Lung microvascular endothelial cell (primary cell): ENCODE results near the gene RNF5. TPM values are rescaled to one million over a fixed set of nuclear protein-coding genes. Genes with fewer than 3 reads are reported as not detected.
"Not testable (repeated sequence)": the region's sequence is repeated elsewhere in the genome, so short reads cannot be mapped to it uniquely, and the experiment has no call there.

Source experiments
- DNase-seq, 2 donors: peaks; one replicate each; pipeline versions ENCODE4 v3.0.0 to v3.0.0-alpha.2; 2010; ENCODE audit warnings: low read depth in 2 of 2
- total RNA-seq: library from RNA; depleted of rRNA; stranded (reverse); fragments of >200 nt; gene quantifications from 2 replicates; pipeline ENCODE4 v1.2.1, GENCODE V29; 2014

RNF5 gene
- total RNA-seq, 1 donor from 2014 or later = 57.1 TPM

DNA sequence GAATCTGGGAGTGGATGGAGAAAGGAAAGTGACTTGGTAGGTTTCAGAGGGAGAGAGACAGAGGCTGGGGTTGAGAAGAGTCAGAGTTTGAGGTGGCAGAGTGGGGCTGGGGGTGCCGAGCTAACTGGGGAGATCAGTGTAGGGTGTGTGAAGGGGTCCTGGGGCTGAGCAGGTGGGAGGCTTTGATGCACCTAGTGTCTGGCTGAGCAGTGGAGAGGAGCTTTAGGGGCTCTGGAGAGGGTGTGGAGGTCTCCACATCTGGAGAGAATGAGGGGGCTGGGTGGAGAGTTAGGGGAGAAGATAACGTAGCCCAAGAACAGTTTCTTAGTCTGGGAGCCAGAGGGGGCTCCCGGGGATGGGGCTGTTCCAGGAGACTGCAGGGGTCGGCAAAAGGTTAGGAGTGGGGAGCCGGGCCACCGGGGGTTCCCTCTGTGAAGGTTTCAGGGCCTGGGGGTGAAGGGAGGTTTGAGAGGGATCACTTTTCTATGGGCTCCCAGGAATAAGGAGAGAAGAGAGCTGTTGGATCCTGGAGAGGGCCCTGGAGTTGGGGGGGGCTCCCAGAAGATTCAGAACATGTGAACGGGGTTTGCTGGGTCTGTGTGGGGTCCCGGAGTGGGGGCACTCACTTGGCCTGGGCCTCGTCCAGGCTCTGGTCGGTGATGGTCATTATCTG, 11.0 kb downstream of the RNF5 start:
- no peak for DNase-seq

DNA sequence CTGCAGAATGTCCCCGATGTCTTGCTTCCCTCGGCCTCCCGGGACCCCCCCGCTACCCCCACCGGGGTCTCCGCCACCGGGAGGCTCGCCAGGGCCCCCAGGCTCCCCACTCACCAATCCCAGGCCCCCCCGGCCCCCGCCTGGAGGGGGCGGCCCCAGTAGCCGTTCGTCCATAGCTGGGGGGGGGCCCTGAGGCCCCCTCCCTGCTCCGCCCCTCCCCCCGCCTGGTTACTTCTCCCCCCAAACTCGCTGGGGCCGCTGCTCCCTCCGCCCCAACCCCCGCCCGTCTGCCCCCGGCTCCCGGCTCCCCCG, 11.5 kb downstream of the RNF5 start:
- peak; percentile 23 to 24 for DNase-seq

DNA sequence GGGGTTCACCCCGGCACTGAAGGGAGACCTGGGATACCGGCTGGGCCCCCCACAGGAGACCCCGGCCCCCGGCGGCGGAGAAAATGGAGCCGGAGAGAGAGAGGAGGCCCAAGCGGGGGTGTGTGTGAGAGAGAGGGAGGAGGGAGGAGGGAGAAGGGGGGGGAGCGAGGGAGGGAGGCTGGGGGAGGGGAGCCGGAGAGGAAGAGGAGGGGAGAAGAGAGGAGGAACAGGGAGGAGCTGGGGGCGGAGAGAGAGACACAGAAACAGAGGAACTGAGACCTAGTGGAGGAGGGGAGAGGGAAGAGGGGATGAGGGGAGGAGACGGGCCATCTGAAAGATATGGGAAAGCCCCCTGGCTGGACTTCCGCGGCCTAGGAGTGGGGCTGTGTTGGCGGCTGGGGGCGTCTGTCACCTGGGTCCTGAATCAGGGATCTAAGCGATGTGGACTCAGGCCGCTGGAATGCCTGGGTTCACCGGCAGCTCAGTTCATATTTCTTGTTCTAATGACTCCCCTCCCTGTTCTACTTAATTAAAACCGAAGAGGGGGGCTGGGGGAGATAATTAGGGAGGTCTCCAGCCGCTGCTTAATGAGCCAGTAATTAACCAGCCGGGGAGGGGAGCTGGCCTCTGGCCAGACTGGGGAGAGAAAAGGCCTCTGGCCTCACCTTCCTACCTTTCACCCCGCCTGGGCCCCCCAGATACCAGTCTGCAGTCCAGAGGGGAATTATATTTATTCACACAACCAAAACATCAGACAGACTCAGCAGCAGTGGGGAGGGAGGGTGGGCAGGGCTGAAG, 12.0 kb downstream of the RNF5 start, which contains the start of gene PBX2:
TSS of gene PBX2 (minus strand) at position 149 of the 798 bp plus-strand sequence. CDS start 287 bp downstream, outside the sequence.
- DNase-seq = peak; percentile 94 to 95

DNA sequence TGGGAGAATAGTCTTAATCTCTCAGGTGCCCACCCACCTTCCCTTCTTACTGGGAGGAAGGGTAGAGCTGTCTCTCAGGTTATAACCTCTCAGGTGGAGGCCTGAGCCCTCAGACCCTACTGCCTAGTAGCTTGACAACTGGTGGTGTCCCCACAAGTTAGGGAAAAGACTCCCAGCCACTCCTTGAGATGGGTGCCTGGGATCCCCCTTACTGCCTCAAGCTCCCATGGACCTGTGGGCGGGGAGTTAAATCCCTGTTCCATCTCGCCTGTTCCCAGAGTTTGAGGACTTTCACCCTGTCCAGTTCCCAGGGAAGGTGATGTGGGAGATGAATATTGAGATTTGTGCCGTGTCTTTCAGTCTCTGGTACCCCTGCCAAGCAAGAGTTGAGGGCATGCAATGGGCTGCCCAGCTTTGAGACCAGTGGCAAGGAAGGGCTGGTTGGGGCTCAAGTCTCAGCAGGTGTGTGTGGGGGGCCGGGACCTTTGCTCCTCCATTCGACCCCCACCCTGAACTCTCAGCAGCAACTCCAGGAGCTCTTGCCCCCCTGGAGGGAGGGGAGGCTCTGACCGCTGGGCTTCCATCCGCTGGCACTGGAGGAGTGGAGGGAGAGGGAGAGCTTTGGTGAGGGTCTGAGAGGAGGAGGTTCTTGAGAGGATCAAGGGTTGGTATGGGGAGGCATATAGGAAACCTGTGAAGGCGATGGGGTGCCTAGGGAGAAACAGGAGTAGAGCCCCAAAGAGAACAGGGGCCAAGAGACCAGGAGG, 12.9 kb downstream of the RNF5 start:
- DNase-seq = no peak

DNA sequence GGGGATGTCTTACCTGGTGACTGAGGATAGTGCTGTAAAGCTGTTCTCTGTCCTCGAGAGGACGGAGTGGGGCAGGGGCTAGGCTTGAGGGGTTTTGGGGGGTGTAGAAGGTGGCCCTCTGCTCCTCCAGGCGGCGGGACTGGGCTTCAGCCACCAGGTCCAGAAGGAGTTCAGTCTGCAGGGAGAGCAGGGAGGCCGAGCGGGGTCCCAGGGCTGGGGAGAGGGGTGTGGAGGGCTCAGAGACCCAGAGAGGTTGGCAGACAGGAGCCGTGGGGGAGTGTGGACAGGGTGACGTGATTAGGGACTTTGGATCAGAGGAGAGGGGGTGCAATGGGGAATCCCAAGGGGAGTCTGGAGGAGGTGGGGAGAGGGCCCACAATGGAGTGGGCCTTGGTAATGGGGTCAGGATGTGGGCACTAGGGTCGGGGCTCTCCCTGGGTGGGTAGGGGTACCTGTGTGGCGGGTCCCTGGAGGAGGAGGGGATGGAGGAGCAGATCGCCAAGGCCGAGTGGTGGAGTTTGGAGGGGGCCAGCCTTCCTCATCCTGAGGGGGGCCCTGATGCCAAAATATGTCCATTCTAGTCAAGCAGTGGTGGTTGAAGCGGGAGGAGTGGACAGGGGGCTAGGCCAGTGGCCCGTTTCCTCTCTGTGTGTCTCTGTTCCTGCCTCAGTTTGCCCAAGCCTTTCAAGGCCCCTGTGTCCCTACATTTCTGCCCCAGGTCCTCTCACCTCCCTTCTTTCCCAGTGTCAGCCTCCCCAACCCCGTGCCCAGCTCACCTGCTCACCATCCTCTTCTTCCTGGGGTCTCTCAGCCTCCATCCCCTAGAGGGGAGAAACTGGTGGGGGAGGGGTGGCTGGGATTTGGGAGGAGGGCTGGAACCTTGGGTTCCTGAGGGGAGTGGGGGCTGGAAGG, 13.7 kb downstream of the RNF5 start:
- no peak for DNase-seq

DNA sequence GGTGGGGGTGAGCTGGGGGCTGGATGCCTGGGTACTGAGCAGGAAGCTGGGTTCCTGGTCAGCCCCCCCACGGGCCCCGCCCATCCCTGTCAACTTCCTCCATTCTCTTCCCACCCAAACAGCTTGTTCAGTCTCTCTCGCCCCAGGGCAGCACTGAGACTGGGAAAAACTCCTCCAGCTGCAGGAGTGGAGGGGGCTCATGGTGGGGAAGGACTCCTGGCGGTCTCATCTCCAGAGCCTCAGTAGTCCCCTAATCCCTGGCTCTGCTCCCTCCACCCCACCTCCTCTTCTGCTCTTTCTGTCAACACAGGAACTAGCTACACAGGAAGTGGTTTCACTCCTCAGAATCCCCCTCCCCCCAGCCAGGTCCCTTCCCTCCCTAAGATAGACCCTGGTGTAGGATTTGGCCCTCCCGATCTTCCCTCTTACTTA, 14.4 kb downstream of the RNF5 start, which contains the start of gene GPSM3:
TSS of gene GPSM3 (minus strand) at position 36 of the 432 bp plus-strand sequence. CDS start 130 bp downstream, outside the sequence.
- peak; percentile 57 to 68 for DNase-seq

DNA sequence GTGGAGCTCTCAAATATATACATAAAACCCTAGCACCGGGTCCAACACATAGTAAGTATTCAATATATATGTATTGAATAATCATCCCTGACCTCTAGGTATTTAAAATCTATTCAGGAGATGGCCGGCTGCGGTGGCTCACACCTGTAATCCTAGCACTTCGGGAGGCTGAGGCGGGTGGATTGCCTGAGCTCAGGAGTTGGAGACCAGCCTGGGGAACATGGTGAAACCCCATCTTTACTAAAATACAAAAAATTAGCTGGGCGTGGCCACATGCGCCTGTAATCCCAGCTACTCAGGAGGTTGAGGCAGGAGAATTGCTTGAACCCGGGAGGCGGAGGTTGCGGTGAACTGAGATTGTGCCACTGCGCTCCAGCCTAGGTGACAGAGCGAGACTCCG, 14.9 kb downstream of the RNF5 start:
- DNase-seq = not testable (repeated sequence)

DNA sequence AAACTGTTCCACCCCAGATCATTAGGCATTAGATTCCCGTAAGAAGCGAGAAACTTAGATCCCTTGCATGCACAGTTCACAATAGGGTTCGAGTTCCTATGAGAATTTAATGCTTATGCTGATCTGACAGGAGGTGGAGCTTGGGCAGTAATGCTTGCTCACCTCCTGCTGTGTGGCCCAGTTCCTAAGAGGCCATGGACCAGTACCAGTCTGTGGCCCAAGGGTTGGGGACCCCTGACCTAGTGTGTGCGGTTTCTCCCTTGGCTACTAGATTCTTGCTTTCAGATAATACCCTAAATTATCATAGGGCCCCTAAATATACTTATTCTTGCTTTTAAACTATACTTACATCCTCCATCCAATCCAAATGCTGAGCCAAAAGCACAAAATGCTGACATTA, 16.2 kb downstream of the RNF5 start:
- DNase-seq = no peak

DNA sequence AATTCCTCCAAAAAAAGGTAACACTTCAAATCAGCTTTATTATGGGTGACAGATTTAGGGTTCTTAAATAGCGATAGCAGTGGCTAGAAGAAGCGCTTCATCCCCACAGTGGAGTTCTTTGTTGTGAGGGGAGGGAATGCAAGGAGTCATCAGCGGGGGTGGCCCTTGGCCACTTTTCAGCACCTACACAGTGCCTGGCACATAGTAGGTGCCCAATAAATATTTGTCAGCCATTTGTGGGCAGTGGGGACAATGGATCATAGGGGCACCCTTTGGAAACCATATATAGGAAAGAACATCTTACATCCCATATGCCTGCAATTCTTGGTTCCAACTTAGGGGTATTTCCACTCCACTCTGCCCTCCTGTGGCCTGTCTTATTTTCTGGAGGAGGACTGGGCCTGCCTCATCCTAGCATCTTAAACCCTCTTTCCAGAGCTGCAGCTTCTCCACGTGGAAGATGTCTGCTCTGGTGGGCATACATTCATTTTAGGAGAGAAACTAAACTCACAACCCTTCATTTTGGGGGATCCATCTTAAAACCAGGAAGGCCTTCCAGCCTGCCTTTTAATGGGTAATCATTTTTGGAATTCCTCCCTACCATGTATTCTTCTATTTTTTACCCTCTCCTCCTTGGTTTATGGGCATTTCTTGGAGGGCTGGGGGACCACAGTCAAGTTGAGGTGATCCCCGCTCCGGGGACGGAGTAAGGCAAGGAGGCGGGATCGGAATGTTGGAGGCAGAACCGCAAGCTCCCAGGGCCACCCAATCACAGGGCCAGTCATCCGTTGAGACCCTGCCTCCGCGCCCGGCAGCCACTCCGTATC, 16.8 kb downstream of the RNF5 start:
- peak; percentile 41 to 76 for DNase-seq

DNA sequence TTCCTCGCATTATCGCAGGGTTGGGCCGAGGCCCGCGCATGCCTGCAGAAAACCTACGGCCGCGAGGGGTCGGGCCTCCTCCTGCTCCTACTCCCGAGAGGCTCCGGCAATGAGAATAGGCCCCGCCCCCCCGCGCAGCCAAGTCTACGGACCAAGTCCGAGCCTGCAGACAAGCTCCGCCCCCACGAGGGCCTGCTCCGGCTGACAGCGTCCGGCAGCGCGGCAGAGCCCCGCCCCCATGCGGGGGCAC, 17.4 kb downstream of the RNF5 start:
- peak; percentile 100 for DNase-seq

DNA sequence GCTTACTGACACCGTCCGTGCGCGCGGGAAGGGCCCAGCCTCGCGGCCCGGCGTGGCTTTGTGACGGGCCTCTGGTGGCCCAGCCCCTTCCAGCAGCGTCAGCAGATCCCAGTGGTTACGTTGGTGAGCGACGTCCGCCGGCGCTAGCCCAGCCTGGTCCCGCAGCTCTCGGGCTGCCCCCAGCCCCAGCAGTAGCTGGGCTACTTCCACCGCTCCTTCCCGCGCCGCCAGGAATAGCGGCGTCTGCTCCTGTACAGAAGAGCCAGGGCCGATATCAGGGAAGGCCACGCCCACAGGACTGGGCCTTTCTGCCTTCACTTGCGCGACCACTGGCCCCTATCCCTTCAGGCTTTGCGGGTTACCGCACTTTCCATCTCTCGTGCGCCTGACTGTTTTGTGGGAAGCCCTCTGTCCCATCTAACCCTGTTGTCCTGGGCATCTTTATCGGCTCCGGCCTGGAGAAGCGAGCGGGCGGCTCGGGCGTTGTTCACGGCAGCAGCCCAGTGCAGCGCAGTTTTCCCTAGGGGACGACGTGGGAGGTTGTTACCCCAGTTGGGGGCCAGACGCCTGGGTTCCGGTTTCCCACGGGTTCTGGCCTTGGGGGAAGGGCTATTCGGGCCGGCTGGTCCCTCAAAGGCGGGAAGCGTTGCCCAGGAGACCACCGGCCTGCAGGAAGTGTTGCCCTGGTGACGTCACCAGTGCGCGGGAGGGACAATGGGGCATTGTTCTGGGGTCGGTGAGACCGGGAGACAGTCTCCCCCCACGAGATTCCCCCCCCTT, 17.9 kb downstream of the RNF5 start:
- DNase-seq = peak; percentile 99 to 100

DNA sequence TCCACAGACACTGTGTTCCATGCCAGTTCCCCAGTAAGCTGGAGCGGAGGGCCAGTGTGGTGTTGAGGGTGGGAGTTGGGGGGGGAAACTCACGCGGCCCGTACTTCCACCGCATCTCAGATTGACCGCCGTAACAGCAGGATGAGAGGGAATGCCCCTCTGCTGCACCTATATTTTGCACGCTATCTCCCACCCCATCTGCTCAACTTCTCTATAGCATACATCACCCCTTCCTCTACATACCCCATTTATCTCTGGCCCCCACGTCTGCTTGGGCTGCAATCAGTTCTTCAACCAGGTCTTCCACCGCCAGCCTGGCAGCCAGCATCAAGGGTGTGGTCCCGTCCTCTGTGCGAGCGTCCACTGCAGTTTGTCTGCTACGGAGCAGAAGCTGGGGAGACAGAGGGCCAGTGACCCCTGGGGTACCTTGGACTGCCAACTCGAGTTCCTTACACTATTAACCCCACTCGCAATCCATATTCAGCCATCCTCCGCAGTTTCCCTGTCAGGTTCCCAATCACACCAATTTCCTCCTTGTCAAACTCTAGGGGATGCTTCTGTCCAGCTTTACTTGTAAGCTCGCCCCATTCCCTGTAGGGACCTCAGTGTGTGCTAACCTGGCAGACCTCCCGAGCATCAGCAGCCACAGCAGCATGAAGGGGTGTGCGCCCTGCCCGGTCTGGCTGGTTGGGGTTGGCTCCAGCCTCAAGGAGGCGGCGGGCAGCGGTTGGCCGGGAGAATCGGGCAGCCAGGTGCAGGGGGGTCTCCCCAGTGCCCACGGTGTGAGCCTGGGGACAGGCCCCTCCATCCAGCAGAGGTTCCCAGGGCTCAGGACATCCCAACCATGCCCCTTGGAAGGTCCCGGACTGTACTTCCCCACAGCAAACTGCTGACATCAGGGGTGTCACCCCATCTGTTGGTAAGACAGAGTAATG, 18.7 kb downstream of the RNF5 start:
- peak; percentile 68 to 77 for DNase-seq

DNA sequence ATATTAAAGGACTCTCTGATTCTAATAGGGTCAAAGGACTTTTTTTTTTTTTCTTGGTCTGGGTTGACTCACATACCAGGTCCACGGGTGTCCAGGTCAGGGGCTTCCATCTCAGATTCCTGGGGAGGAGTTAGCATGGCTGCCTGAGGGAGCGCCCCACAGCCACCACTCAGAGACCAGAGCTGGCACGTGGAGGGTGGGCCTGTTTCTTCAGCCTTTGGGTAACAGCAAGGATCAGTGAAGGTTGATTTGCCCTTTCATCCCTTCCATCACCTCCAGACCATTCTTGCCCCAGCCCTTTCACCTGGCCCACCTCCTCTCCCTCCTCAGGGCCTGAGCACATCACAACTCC, 20.1 kb downstream of the RNF5 start:
- no peak for DNase-seq

DNA sequence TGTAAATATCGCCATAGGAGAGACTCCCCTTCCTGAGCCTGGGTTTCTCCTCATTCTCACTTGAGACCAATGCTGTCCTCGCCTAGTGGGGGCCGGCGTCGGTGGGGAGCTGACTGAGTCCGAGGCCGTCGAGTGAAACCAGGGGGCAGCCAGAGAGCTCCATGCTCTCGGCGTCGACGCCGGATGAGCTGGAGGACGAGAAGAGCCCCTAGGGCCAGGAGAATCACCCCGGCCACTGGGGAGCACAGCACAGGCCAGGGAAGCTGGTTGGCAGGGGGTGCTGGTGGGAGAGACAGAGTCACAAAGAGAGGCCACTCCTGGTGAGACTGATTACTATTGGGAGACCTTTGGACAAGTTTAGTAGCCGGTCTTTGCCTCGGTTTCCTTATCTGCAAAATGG, 20.7 kb downstream of the RNF5 start:
- no peak for DNase-seq

DNA sequence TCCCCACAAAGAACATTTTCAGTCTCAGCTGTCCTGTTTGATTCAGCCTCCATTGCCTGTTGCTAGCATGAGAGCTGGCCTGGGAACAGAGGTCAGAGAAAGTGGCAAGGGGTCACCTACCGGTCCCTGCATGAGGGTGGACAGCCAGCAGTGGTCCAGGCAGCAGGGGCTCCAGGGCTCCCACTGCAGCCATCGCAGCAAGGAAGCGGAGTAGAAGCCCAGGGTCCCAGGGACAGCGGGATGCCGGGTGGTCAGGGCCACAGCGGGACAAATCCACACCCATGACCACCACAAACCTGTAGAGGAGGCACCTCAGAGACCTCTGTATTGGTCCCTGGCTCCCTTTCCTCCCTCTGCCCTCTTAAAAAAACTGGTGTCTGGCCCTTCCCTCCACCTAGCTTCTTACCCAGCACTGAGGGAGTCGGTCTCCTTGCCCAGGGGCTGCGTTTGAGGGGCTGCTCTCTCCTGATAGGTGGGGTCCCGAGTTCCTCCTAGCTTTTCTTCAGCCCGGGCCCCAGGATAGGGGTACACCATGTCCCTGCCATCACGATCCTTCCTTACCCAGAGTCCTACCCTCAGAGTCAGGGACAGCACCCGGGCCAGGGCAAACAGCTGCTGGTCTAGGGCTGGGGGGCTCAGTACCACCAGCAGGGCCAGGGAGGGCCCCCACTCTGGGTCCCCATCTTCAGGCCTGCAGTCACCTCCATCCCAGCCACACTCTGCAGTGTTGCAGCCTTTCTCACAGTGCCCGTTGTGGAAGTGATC, 22.7 kb downstream of the RNF5 start:
- no peak for DNase-seq

DNA sequence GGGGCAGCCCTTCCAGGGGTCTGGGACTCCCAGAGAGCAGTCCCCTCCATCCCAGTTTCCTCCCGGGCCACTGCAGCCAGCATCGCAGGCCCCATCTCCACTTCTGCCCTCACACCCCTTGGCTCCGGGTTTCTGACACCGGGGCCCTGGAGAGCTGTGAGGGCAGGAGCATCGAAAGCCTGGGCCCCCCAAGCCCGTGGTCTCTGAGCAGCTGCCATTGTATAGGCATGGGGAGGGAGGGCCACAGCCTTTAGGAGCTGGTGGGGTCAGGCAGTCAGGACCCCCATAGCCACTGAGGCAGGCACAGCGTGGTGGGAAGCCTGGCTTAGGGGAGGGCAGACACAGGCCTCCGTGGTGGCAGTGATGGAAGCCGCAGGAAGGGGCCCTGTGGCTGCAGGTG, 24.0 kb downstream of the RNF5 start:
- DNase-seq = no peak

DNA sequence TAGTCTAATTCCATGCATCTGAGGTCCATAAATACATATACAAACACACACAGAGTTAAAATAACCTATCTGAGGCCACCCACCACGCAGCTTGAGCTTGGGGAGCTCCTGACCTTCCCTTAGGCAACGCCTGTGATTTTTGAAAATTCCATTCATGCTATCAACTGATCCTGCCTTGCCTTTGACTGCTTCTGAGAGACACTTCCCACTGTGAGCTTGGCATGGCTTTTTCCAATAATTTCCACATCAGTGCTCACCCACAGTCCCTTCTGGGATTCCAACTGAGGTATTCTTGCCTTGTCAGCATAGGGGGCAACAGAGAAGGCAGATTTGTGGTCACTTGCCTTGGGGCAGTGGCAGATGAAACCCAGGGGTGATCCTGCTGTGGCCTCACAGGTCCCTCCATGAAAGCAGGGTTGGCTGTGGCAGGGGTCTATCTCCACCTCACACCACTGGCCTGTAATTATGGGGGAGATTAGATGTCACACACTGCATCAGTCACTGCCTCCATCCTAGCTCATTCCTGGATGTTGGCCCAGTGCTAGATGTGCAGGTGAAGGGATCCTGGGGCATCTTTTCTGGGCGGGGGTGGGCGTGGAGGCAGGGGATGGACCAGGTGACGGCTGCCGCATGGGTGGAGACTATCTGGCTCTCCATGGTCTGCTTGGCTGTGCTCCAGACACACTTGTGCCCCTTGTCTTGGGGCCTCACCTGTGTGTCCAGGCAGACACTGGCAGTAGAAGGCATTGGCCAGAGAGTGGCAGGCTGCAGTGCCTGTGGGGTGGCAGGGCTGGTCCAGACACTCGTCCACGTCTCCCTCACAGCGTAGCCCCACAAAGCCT, 25.4 kb downstream of the RNF5 start:
- no peak for DNase-seq
